GM21360 (cell line): ENCODE measurements around the gene NAA10.

Experiments used
- ATAC-seq: cut with Tn5 transposase; IDR thresholded peaks from one replicate; pipeline ENCODE4 v1.9.1; 2021; ENCODE audit warnings: mild to moderate bottlenecking, moderate library complexity; ENCODE audit not compliant: unreplicated experiment

NAA10 gene

GRCh38 chrX:153885968-153886903 lies 48.6 kb downstream of the NAA10 start, which contains the start of gene L1CAM:
TSS of gene L1CAM (minus strand) at chrX:153886173. CDS start at chrX:153875836, 10,337 bp downstream.
- no peak for ATAC-seq

- ATAC-seq = no peak
These were observed 49.5 kb downstream of the NAA10 start for GRCh38 chrX:153885208-153885787.

GRCh38 chrX:153884590-153884989 lies 50.2 kb downstream of the NAA10 start:
- ATAC-seq = no peak

- no peak for ATAC-seq
These were observed 50.7 kb downstream of the NAA10 start for GRCh38 chrX:153884136-153884535.

GRCh38 chrX:153883163-153883843 lies 51.5 kb downstream of the NAA10 start:
- no peak for ATAC-seq

GRCh38 chrX:153882557-153882956 lies 52.3 kb downstream of the NAA10 start:
- ATAC-seq = no peak

GRCh38 chrX:153882086-153882498 lies 52.7 kb downstream of the NAA10 start:
- no peak for ATAC-seq

GRCh38 chrX:153881281-153881680 lies 53.6 kb downstream of the NAA10 start:
- ATAC-seq = no peak

- ATAC-seq = no peak
These were observed 54.4 kb downstream of the NAA10 start for GRCh38 chrX:153880440-153880815.

- ATAC-seq = no peak
These were observed 54.9 kb downstream of the NAA10 start for GRCh38 chrX:153879741-153880439.
